ENCODE results near the gene SH3PXD2A. TPM values are rescaled to one million over a fixed set of nuclear protein-coding genes. Genes with fewer than 3 reads are reported as not detected.

Gene SH3PXD2A
- total RNA-seq, 4 donors from 2014 or later = 26.5 to 56.9 (median 33.3) TPM

- DNase-seq = peak; percentile 87
- WGBS, 2 donors (ENCODE audit: low coverage in 1 of 2) = 1 to 7% methylated on average over 3 to 17 of the region's 28 CpGs
- Histone ChIP-seq H3K4me1 (peaks cover 6 to 19% (median 17%) of the 10 kb centered on the region in 4 donors), H3K27ac (peak overlapping the region; percentile 68 to 83 (median 80)), H3K4me3 (peak overlapping the region; percentile 12 to 38 (median 28)), H3K27me3 (no peaks in the 10 kb centered on the region), H3K36me3 (no peaks in the 10 kb centered on the region), H3K9me3 (no peaks in the 10 kb centered on the region)
- in situ Hi-C loops (cut with MboI; ENCODE audit: low pct_ligation_motif_present in 1 of 4, low pct_unique_long_range_greater_than_20kb in 1 of 4, low sequenced_read_pairs in 3 of 4) (no loop called here), intact Hi-C loops (cut with DNase I; ENCODE audit: low total_unique reads) (no loop called here)
- no peak for TF ChIP-seq CTCF (IDR thresholded peaks at IDR 0.05)
- peak; percentile 63 for TF ChIP-seq POLR2A (IDR thresholded peaks at IDR 0.05)
- TF ChIP-seq EP300 (IDR thresholded peaks at IDR 0.05; ENCODE audit: low read depth) = peak; percentile 19
- peak; percentile 70 to 77 (median 72) for TF ChIP-seq POLR2AphosphoS5 (IDR thresholded peaks at IDR 0.05)
These were observed 83.1 kb downstream of the SH3PXD2A start for GRCh38 chr10:103772096-103772845.

DNA sequence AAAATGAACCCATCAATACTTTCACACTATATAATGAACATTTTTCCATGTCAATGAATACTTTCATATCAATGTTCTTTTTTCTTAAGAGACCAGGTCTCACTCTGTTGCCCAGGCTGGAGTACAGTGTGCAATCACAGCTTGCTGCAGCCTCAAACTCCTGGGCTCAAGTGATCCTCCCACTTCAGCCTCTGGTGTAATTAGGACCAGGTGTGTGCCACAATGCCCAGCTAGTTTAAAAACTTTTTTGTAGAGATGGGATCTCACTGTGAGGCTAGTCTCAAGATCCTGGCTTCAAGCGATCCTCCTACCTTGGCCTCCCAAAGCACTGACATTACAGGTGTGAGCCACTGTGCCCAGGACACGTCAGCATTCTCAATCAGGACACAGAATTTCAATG lies 85.2 kb downstream of the SH3PXD2A start:
- 96% methylated on average over 2 of the region's 2 CpGs; no CpG with 5 or more reads in 1 of the 2 donors for WGBS, 2 donors (ENCODE audit: low coverage in 1 of 2)
- Histone ChIP-seq H3K9me3 (no peaks in the 10 kb centered on the region), H3K27me3 (no peaks in the 10 kb centered on the region), H3K27ac (no peak overlapping the region), H3K4me1 (peaks cover 6 to 21% (median 17%) of the 10 kb centered on the region in 4 donors), H3K36me3 (no peaks in the 10 kb centered on the region), H3K4me3 (no peak overlapping the region)
- DNase-seq = no peak
- in situ Hi-C loops (cut with MboI; ENCODE audit: low pct_ligation_motif_present in 1 of 4, low pct_unique_long_range_greater_than_20kb in 1 of 4, low sequenced_read_pairs in 3 of 4) (no loop called here), intact Hi-C loops (cut with DNase I; ENCODE audit: low total_unique reads) (no loop called here)
- TF ChIP-seq CTCF (IDR thresholded peaks at IDR 0.05) (no peak), POLR2AphosphoS5 (IDR thresholded peaks at IDR 0.05) (no peak), POLR2A (IDR thresholded peaks at IDR 0.05) (no peak), EP300 (IDR thresholded peaks at IDR 0.05; ENCODE audit: low read depth) (no peak)

GRCh38 chr10:103769176-103769575 lies 86.2 kb downstream of the SH3PXD2A start:
- Histone ChIP-seq H3K4me3 (no peak overlapping the region), H3K27ac (no peak overlapping the region), H3K27me3 (no peaks in the 10 kb centered on the region), H3K36me3 (no peaks in the 10 kb centered on the region), H3K4me1 (peaks cover 6 to 21% (median 17%) of the 10 kb centered on the region in 4 donors), H3K9me3 (no peaks in the 10 kb centered on the region)
- WGBS, 2 donors (ENCODE audit: low coverage in 1 of 2) = 87 to 93% methylated on average over 3 to 10 of the region's 10 CpGs
- intact Hi-C loops (cut with DNase I; ENCODE audit: low total_unique reads) = no loop called here
- no peak for DNase-seq
- TF ChIP-seq CTCF (IDR thresholded peaks at IDR 0.05) (no peak), EP300 (IDR thresholded peaks at IDR 0.05; ENCODE audit: low read depth) (no peak), POLR2A (IDR thresholded peaks at IDR 0.05) (no peak), POLR2AphosphoS5 (IDR thresholded peaks at IDR 0.05) (no peak)
- in situ Hi-C loops (cut with MboI; ENCODE audit: low pct_ligation_motif_present in 1 of 4, low pct_unique_long_range_greater_than_20kb in 1 of 4, low sequenced_read_pairs in 3 of 4) = no loop called here

GRCh38 chr10:103768345-103768744 lies 87.0 kb downstream of the SH3PXD2A start:
- no peaks in the 10 kb centered on the region for H3K27me3 ChIP-seq
- H3K9me3 ChIP-seq = no peaks in the 10 kb centered on the region
- H3K36me3 ChIP-seq = no peaks in the 10 kb centered on the region
- peaks cover 6 to 26% (median 17%) of the 10 kb centered on the region in 4 donors for H3K4me1 ChIP-seq
- intact Hi-C loops (cut with DNase I; ENCODE audit: low total_unique reads) (no loop called here), in situ Hi-C loops (cut with MboI; ENCODE audit: low pct_ligation_motif_present in 1 of 4, low pct_unique_long_range_greater_than_20kb in 1 of 4, low sequenced_read_pairs in 3 of 4) (no loop called here)
- WGBS, 2 donors (ENCODE audit: low coverage in 1 of 2) = 86 to 94% methylated on average over 6 to 11 of the region's 11 CpGs
- DNase-seq = no peak
- TF ChIP-seq CTCF (IDR thresholded peaks at IDR 0.05) (no peak), EP300 (IDR thresholded peaks at IDR 0.05; ENCODE audit: low read depth) (no peak), POLR2A (IDR thresholded peaks at IDR 0.05) (no peak), POLR2AphosphoS5 (IDR thresholded peaks at IDR 0.05) (no peak)
- H3K4me3 ChIP-seq = no peak overlapping the region
- H3K27ac ChIP-seq = no peak overlapping the region
